B cell (primary cell): ENCODE measurements around the gene KCTD20. TPM values are rescaled to one million over a fixed set of nuclear protein-coding genes. Genes with fewer than 3 reads are reported as not detected.
"Not testable (repeated sequence)": the region's sequence is repeated elsewhere in the genome, so short reads cannot be mapped to it uniquely, and the experiment has no call there.

ENCODE experiments used
- ATAC-seq: fragments of 200-7000 bp; cut with Tn5 transposase; one replicate; pipeline ENCODE4 v1.10.0; 2021; ENCODE audit warnings: low read depth, mild to moderate bottlenecking, moderate number of reproducible peaks, moderate library complexity
- CTCF ChIA-PET: fragments of 350-600 bp; sonication (Branson Sonifier 250); formaldehyde crosslinking; loops from one replicate; lab custom pipeline; 2021; ENCODE audit warnings: antibody characterized with exemption, inconsistent platforms; lab: Charles Lee
- POLR2A ChIA-PET: fragments of 350-600 bp; sonication (Branson Sonifier 250); formaldehyde crosslinking; loops from one replicate; lab custom pipeline; 2021; ENCODE audit warnings: antibody characterized with exemption; lab: Charles Lee
- DNase-seq: peaks from one replicate; pipeline ENCODE4 v3.0.0; 2013
- H2AFZ ChIP-seq: 2 replicates; pipeline ENCODE4 v1.6.1; 2012; ENCODE audit warnings: mild to moderate bottlenecking, low read depth, low read length; ENCODE audit not compliant: insufficient read depth, poor library complexity, severe bottlenecking
- H3K27ac ChIP-seq, 2 donors: 1 replicate in 1 of 2; 2 replicates in 1 of 2; pipeline ENCODE4 v1.5.1; 2012 to 2013; ENCODE audit warnings: low read length in 2 of 2, mild to moderate bottlenecking in 2 of 2, moderate library complexity in 1 of 2
- H3K27me3 ChIP-seq, 4 experiments: fragments of 200-600 bp in 1 of 4; sonication (generic) in 1 of 4; replicated peaks in 1 of 4; 1 replicate in 2 of 4; 2 replicates in 2 of 4; pipeline versions ENCODE4 v1.6.1 to v1.7.0; 2013 to 2016; ENCODE audit warnings: low read length in 3 of 4, mild to moderate bottlenecking in 2 of 4, mixed read lengths in 1 of 4, moderate library complexity in 1 of 4; ENCODE audit not compliant: insufficient read depth in 4 of 4, control insufficient read depth in 3 of 4; ENCODE audit errors: control extremely low read depth in 1 of 4
- H3K36me3 ChIP-seq, 2 experiments: replicated peaks in 1 of 2; 1 replicate in 1 of 2; 2 replicates in 1 of 2; pipeline versions ENCODE4 v1.6.1 to v1.7.1; 2013; ENCODE audit warnings: low read length in 1 of 2; ENCODE audit not compliant: insufficient read depth in 2 of 2, control insufficient read depth in 1 of 2; ENCODE audit errors: control extremely low read depth in 1 of 2, extremely low read depth in 1 of 2
- H3K4me1 ChIP-seq, 2 donors: fragments of 200-600 bp in 1 of 2; sonication (generic) in 1 of 2; 1 replicate in 1 of 2; 2 replicates in 1 of 2; pipeline versions ENCODE4 v1.5.1 to v1.6.1; 2013 to 2017; ENCODE audit warnings: low read length in 2 of 2; ENCODE audit not compliant: control insufficient read depth in 2 of 2, insufficient read depth in 2 of 2
- H3K4me2 ChIP-seq: replicated peaks from 2 replicates; pipeline ENCODE3; 2012; ENCODE audit warnings: mild to moderate bottlenecking, low read depth, low read length; ENCODE audit not compliant: poor library complexity, severe bottlenecking
- H3K4me3 ChIP-seq, 5 experiments: fragments of 200-600 bp in 1 of 5; sonication (generic) in 1 of 5; 1 replicate in 3 of 5; 2 replicates in 2 of 5; pipeline versions ENCODE4 v1.5.1 to v1.7.0; 2011 to 2016; ENCODE audit warnings: low read length in 4 of 5, mild to moderate bottlenecking in 4 of 5, low read depth in 2 of 5, control low read depth in 1 of 5, moderate library complexity in 1 of 5; ENCODE audit not compliant: insufficient read depth in 1 of 5; ENCODE audit errors: control extremely low read depth in 1 of 5, extremely low read depth in 1 of 5
- H3K79me2 ChIP-seq: fragments of 200-600 bp; sonication (generic); one replicate; pipeline ENCODE4 v1.6.0; 2016; ENCODE audit warnings: low read length; ENCODE audit not compliant: control insufficient read depth, insufficient read depth
- H3K9ac ChIP-seq: fragments of 200-600 bp; sonication (generic); 2 replicates; pipeline ENCODE4 v1.6.1; 2017; ENCODE audit warnings: mild to moderate bottlenecking, low read length, moderate library complexity
- H3K9me3 ChIP-seq, 3 donors: one replicate each; pipeline versions ENCODE4 v1.6.1 to v1.7.1; 2013; ENCODE audit warnings: low read length in 2 of 3; ENCODE audit not compliant: control insufficient read depth in 2 of 3, insufficient read depth in 1 of 3; ENCODE audit errors: control extremely low read depth in 1 of 3
- H4K20me1 ChIP-seq: 2 replicates; pipeline ENCODE4 v1.6.0; 2012; ENCODE audit warnings: mild to moderate bottlenecking, low read length; ENCODE audit not compliant: insufficient read depth, control insufficient read depth, poor library complexity, severe bottlenecking
- H3K27ac Mint-ChIP-seq: one replicate; pipeline ENCODE4 v1.8.0; 2021; ENCODE audit warnings: mixed read lengths
- H3K27me3 Mint-ChIP-seq: one replicate; pipeline ENCODE4 v1.8.0; 2021; ENCODE audit warnings: mixed read lengths
- H3K4me1 Mint-ChIP-seq: one replicate; pipeline ENCODE4 v1.8.0; 2021; ENCODE audit warnings: mixed read lengths
- H3K4me3 Mint-ChIP-seq: one replicate; pipeline ENCODE4 v1.8.0; 2021; ENCODE audit warnings: mixed read lengths
- H3K9me3 Mint-ChIP-seq: one replicate; pipeline ENCODE4 v1.8.0; 2022; ENCODE audit warnings: mixed read lengths; ENCODE audit not compliant: insufficient read depth
- EZH2 ChIP-seq: IDR thresholded peaks from 2 replicates; pipeline ENCODE4 v1.6.1; 2012; ENCODE audit warnings: borderline replicate concordance, low read depth, mild to moderate bottlenecking, moderate library complexity, low read length; ENCODE audit not compliant: insufficient read depth, poor library complexity, severe bottlenecking
- WGBS: methylation state at CpG from one replicate; pipeline ENCODE4 v1.1.5; 2013; ENCODE audit warnings: missing lambda C conversion rate; ENCODE audit not compliant: insufficient coverage; 5-methylcytosine and 5-hydroxymethylcytosine counted together
- intact Hi-C: fragments of 100-400 bp; cut with micrococcal nuclease; formaldehyde crosslinking; loops from one replicate; pipeline ENCODE4 v1.10.0; 2022
- polyA plus RNA-seq: library from polyadenylated mRNA; depleted of rRNA; stranded (reverse); fragments of >200 nt; gene quantifications from 2 replicates; pipeline ENCODE4 v1.2.3, GENCODE V29; 2012
- total RNA-seq, 2 donors: library from RNA; stranded (reverse); fragments of 120-200 nt in 1 of 2; gene quantifications; 1 replicate in 1 of 2; 2 replicates in 1 of 2; pipeline versions ENCODE4 v1.2.3 to v1.2.4, GENCODE V29; 2013 to 2022
- TF ChIP-seq, protein P1 (sequence below): fragments of 200-600 bp; IDR thresholded peaks from one replicate; pipeline ENCODE4 v1.8.0; 2022; ENCODE audit warnings: antibody characterized with exemption, mild to moderate bottlenecking

KCTD20 gene
- total and polyA plus RNA-seq, 2 donors (not counting 1 experiment from before 2014, with no cell fraction given), result 19.5 to 37.5 TPM

DNA sequence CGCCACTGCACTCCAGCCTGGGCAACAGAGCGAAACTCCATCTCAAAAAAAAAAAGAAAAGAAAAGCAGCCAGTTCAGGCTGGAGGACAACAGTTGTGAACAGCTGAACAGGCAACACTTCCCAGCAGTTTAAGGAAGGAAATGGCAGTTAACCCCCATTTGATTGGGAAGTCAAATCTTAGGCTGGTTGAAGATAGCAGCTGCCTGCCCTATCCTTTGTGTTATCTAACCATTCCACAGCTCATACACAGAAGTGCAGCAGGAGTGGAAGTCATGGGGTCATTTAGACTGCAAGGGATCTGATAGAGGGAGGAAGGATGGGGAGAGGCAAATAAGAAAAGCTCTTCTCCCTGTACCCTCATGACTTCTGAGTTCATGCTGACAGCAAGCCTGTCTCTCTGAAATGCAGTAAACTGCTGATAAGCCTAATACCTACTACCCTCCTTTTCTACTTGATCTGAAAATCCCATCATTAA, 35.3 kb downstream of the KCTD20 start:
- no peak overlapping the region for H2AFZ ChIP-seq
- H3K4me2 ChIP-seq, result no peak overlapping the region
- H3K9ac ChIP-seq, result no peak overlapping the region
- H3K27ac ChIP-seq, result no peak overlapping the region
- no peak overlapping the region for H3K4me3 ChIP-seq
- WGBS, result no CpG with 5 or more reads among the region's 2 CpGs
- Mint-ChIP-seq H3K27me3 (no peaks in the 10 kb centered on the region), H3K4me1 (peaks cover 17% of the 10 kb centered on the region), H3K27ac (no peak overlapping the region), H3K4me3 (no peak overlapping the region), H3K9me3 (no peaks in the 10 kb centered on the region)
- no peak for DNase-seq
- ChIA-PET CTCF (interaction anchor here (1.2 kb wide), 1 partner anchor 288 kb away, joined by 4 read pairs; no protein-coding TSS in a partner anchor), POLR2A (interaction anchor here (0.6 kb wide), 1 partner anchor 26 kb away, joined by 5 read pairs; no protein-coding TSS in a partner anchor)
- intact Hi-C loops, result loop anchor here (10.0 kb wide), 1 partner anchor 47 kb away; no protein-coding TSS in a partner anchor
- H3K9me3 ChIP-seq, result no peaks in the 10 kb centered on the region
- H4K20me1 ChIP-seq, result no peaks in the 10 kb centered on the region
- TF ChIP-seq EZH2, result no peak
- TF ChIP-seq, protein P1, sequence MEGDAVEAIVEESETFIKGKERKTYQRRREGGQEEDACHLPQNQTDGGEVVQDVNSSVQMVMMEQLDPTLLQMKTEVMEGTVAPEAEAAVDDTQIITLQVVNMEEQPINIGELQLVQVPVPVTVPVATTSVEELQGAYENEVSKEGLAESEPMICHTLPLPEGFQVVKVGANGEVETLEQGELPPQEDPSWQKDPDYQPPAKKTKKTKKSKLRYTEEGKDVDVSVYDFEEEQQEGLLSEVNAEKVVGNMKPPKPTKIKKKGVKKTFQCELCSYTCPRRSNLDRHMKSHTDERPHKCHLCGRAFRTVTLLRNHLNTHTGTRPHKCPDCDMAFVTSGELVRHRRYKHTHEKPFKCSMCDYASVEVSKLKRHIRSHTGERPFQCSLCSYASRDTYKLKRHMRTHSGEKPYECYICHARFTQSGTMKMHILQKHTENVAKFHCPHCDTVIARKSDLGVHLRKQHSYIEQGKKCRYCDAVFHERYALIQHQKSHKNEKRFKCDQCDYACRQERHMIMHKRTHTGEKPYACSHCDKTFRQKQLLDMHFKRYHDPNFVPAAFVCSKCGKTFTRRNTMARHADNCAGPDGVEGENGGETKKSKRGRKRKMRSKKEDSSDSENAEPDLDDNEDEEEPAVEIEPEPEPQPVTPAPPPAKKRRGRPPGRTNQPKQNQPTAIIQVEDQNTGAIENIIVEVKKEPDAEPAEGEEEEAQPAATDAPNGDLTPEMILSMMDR, result no peak
- H3K36me3 ChIP-seq, result peaks cover 1 to 33% of the 10 kb centered on the region in 2 experiments
- no peaks in the 10 kb centered on the region for H3K27me3 ChIP-seq
- no peak for ATAC-seq
- H3K79me2 ChIP-seq, result no peaks in the 10 kb centered on the region
- H3K4me1 ChIP-seq, result no peaks in the 10 kb centered on the region

DNA sequence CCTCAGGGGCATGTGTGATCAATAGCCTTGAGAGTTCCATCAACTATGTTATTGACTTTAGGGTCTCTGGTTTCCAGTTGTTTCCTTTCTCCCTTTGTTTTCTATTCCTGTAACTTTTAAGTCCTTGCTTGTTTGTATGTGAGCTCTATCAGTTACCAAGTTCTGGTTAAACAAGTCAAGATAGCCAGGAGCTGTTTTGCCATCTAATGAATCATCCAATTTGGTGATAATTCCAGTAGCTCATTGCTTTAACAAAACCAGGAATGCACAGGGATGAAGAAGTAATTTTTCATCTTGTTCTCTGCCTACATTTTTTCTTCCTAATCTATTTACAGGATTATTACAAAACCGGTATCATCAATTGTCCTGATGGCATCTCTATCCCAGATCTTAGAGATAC, 36.5 kb downstream of the KCTD20 start:
- no peaks in the 10 kb centered on the region for H3K9me3 Mint-ChIP-seq
- peaks cover 1 to 36% of the 10 kb centered on the region in 2 experiments for H3K36me3 ChIP-seq
- ChIA-PET CTCF (interaction anchor here (1.3 kb wide), 1 partner anchor 56 kb away, joined by 3 read pairs; no protein-coding TSS in a partner anchor), POLR2A (interaction anchor here (0.7 kb wide), 1 partner anchor 1845 kb away, joined by 13 read pairs; no protein-coding TSS in a partner anchor)
- TF ChIP-seq EZH2, result no peak
- TF ChIP-seq, protein P1, result no peak
- intact Hi-C loops, result loop anchor here (10.0 kb wide), 1 partner anchor 46 kb away; no protein-coding TSS in a partner anchor
- no peaks in the 10 kb centered on the region for H3K79me2 ChIP-seq
- 100% methylated on average over 1 of the region's 1 CpG for WGBS
- no peak overlapping the region for H3K27ac Mint-ChIP-seq
- H3K9ac ChIP-seq, result no peak overlapping the region
- no peaks in the 10 kb centered on the region for H3K27me3 Mint-ChIP-seq
- H3K4me3 Mint-ChIP-seq, result no peak overlapping the region
- H2AFZ ChIP-seq, result no peak overlapping the region
- no peaks in the 10 kb centered on the region for H3K27me3 ChIP-seq
- no peak overlapping the region for H3K27ac ChIP-seq
- no peaks in the 10 kb centered on the region for H3K4me1 ChIP-seq
- H3K9me3 ChIP-seq, result no peaks in the 10 kb centered on the region
- H3K4me3 ChIP-seq, result no peak overlapping the region
- no peaks in the 10 kb centered on the region for H4K20me1 ChIP-seq
- H3K4me1 Mint-ChIP-seq, result peaks cover 17% of the 10 kb centered on the region
- ATAC-seq (no peak), DNase-seq (no peak)
- no peak overlapping the region for H3K4me2 ChIP-seq

- H3K36me3 ChIP-seq, result peaks cover 8 to 48% of the 10 kb centered on the region in 2 experiments
- H3K9me3 ChIP-seq, H2AFZ ChIP-seq, DNase-seq, ATAC-seq, H3K27me3 Mint-ChIP-seq, H3K27ac Mint-ChIP-seq, H3K9ac ChIP-seq, intact Hi-C loops, POLR2A ChIA-PET, H4K20me1 ChIP-seq, H3K4me3 Mint-ChIP-seq, H3K27me3 ChIP-seq, CTCF ChIA-PET, H3K79me2 ChIP-seq, H3K9me3 Mint-ChIP-seq, H3K4me2 ChIP-seq, H3K4me1 ChIP-seq, H3K27ac ChIP-seq, H3K4me3 ChIP-seq: not testable (repeated sequence)
- H3K4me1 Mint-ChIP-seq, result peaks cover 10% of the 10 kb centered on the region
- 98% methylated on average over 5 of the region's 5 CpGs for WGBS
These were observed 40.5 kb downstream of the KCTD20 start for GRCh38 chr6:36483326-36483725.
